ENCODE results near the gene TMEM223.
"Not testable (repeated sequence)": the region's sequence is repeated elsewhere in the genome, so short reads cannot be mapped to it uniquely, and the experiment has no call there.

Gene TMEM223, protein sequence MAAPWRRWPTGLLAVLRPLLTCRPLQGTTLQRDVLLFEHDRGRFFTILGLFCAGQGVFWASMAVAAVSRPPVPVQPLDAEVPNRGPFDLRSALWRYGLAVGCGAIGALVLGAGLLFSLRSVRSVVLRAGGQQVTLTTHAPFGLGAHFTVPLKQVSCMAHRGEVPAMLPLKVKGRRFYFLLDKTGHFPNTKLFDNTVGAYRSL

DNA sequence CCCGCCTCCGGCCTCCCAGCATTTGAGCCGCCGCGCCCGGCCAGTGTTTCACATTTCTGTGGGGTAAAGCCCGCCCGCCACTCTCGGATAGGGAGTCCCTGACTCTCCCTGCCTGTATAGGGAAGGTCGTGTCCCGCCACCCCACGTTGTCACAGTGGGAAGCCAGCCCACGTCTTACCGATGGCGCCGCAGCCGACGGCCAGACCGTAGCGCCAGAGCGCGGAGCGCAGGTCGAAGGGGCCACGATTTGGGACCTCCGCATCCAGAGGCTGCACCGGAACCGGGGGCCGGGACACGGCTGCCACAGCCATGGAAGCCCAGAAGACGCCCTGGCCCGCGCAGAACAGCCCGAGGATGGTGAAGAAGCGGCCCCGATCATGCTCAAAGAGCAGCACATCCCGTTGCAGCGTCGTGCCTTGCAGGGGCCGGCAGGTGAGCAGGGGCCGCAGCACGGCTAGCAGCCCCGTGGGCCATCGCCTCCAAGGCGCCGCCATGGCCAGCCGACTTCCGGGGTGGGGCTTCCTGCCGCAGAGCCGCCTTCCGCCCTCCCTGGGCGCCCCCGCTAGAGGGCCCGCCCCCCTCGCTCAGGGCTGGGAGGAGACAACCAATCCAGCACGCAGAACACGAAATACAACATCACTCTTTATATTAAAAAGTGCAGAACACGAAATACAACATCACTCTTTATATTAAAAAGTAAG is at the start of gene TMEM223:
TMEM223 (minus strand) TSS at position 506 of the 701 bp plus-strand sequence; CDS start at position 494, 12 bp downstream.
- DNase-seq: peak; percentile 73

DNA sequence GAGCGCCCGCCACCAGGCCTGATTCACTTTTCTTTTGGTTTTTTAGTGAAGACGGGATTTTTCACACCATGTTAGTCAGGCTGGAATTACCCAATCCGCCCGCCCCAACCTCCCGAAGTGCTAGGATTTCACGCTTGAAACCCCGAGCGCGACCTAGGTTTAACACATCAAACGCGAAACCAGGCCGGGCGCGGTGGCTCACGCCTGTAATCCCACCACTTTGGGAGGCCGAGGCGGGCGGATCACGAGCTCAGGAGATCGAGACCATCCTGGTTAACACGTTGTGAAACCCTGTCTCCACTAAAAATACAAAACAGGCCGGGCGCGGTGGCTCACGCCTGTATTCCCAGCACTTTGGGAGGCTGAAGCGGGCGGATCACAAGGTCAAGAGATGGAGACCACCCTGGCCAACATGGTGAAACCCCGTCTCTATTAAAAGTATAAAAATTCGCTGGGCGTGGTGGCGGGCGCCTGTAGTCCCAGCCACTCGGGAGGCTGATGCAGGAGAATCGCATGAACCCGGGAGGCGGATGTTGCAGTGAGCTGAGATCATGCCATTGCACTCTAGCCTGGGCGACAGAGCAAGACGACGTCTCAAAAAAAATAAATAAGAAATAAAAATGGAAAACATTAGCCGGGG is 49.0 kb upstream of the TMEM223 start:
- DNase-seq: peak; percentile 85

DNA sequence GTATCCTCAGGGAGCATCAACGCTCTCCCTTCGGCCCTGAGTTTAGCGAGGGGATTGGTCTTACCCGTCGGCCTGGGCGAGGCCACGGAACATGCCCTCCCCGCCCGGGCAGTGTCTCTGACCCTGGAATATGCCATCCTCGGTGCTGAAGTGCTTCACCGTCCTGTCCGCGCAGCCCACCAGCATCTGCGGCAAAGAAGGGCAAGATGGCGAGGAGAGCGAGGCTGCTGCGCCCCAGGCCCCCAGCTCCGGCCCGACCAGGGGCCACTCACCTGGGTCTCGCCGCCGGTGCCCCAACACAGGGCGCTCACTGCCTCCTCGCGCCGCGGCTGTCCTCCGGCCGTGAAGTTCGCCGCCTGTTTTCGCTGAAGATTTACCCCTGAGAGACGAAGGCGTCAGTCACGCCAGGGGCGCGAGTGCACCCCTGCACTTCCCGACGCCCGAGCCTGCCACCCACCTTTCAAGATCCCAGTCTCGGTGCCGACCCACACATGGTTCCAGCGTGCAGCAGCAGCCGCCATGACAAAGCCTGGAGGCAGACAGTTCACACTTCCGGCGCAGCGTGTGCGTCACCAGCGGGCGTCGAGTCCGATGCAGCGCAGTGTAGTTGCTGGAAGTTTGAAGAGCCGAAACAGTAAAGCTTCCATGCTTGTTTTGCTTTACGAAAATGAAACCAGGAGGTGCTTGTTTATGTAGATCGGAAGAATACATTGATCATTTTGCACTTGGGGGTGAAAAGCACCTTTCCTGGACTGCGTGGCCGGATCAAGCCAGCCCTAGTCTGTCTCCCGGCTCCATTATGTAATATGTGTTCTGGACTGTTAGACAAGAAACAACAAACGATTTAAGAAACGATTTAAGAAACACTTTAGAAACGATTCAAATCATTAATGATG is 47.5 kb upstream of the TMEM223 start, which contains the start of gene WDR74:
WDR74 (minus strand) TSS at position 541 of the 896 bp plus-strand sequence; CDS start at position 521, 20 bp downstream.
- peak; percentile 89 for DNase-seq

DNA sequence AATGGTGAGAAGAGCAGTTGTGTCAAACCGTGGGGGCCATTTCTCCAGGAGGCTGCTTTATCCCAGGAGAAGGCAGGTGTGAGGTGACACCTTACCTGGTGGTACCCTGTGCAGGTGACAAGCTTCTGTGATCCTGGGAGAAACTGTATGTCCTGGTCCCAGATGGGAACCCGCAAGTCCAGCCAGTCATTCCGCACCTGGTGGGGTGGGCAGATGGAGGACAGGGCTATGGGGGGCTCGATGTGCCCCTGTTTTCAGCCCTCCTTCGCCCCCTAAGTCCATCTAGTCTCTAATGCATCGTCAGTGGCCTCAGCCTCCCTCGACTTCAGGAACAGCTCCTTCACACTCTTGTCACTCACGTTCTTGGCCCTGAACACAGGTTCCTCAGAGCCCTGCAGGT is 43.5 kb upstream of the TMEM223 start:
- DNase-seq: no peak

DNA sequence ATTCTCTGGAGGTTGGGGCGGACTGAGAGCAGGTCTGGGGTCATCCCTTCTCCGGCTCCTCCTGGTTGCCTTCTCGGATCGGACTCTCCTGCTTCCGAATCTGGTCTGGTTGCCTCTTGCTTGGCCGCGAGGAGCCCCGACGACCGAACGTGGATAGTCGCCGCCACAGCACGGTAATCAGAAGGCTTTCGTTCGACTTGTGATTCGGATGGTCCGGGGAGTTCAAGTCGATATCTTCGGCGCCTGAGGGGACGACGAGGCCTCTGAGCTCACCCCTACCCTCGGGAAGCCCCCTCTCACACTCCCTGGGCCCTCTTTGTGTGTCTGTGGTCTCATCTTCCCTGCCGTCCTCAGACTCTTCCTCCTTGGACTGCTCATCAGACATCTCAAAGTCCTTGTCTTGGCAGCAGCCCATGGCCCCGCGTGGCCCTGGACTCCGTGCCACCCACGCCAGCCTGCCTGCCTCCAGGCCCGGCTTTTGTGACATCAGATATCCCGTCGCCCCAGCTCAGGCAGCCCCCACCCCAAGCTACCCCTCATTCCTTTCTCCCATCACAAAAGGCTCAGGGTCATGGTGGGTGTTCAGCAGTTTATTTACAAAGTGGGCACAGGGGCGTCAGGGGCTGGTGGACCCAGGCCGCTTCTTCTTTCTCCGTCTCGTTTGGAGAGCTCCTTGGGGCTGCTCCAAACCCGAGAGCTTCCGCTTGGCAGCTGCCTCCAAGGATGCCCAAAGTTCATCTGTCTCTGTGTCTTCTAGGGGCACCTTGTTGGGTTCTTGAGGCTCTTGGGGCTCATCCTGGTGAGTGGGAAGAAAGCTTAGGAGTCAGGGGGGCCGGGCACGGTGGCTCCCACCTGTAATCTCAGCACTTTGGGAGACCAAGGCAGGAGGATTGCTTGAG is 40.8 kb upstream of the TMEM223 start, which contains the start of gene TEX54:
TEX54 (minus strand) TSS at position 506 of the 899 bp plus-strand sequence.
- no peak for DNase-seq

DNA sequence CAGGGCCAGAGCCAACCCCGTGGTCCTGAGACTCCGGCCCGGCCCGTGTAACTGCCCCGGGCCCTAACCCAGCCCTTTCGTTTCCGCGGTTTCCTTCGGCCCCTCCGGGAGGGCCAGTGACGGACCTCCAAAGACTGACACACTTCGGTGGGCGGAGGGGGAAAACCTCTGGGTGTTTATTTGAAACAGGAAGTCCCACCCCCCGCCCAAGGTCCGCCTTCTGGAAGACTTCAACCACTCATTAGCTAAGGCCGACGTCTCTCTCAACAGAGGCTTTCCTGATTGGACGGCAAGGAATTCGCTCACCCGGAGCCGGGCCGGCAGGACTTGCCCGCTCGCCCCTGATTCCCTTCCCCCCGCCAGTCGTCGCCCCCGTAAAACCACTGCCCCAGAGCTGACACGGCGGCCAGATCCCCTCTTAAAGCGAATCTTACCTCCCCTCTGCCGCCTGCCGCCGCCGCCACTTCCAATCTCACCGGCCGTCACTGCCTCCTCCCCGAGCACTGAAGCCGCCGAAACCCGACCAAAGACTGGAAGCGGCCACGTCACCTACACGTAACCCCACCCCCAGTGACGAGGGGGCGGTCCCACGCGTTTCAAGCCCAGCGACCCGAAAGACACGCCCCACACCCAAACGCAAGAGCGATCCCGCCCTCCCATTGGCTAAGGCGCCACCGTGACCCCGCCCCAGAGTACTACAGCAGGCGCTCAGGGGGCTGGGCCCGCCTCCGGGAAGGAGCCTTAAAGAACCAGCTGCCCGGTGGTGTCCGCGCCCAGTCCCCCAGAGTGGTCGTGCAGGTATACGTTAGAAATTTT is 39.9 kb upstream of the TMEM223 start, which contains the start of gene STX5:
STX5 (minus strand) TSS at position 532 of the 816 bp plus-strand sequence. CDS start 808 bp downstream, outside the sequence.
- peak; percentile 98 for DNase-seq

DNA sequence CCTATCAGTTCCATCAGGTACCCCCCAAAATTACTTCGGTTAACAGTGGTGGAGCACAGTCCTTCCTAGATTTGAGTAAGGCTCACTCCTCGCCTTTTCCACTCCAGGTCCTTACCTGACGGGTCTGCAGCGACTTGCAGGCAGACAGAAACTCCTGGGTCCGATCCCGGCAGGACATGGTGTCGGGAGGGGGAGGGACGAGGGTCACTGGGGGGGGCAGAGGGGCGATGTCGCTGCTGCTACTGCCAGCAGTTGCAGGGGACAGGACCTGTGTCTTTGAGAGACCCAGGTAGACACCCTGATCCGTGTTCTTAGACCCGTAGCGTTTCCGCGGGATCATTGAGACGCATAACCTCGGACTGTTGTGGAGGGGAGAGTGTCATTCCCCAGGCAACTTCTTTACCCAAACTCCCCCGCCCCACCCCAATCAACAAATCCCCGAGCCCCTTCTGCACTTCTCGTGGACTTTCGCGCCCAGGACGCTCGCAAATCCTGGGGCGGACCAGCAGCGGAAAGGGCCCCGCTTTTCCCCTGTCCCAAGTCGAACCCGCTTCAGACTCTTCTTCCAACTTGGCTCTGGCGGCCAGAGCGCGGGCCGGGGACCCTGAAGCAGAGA is 39.2 kb upstream of the TMEM223 start:
- no peak for DNase-seq

DNA sequence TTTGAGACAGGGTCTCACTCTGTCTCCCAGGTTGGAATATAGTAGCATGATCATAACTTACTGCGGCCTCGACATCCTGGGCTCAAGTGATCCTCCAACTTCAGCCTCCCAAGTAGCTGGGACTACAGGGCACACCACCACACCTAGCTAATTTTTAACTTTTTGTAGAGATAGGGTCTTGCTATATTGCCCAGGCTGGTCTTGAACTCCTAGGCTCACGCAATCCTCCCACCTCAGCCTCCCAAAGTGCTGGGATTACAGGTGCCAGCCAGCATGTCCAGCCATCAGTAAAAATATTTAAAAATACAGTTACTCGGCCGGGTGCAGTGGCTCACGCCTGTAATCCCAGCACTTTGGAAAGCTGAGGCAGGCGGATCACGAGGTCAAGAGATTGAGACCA is 36.3 kb upstream of the TMEM223 start:
- DNase-seq: not testable (repeated sequence)

DNA sequence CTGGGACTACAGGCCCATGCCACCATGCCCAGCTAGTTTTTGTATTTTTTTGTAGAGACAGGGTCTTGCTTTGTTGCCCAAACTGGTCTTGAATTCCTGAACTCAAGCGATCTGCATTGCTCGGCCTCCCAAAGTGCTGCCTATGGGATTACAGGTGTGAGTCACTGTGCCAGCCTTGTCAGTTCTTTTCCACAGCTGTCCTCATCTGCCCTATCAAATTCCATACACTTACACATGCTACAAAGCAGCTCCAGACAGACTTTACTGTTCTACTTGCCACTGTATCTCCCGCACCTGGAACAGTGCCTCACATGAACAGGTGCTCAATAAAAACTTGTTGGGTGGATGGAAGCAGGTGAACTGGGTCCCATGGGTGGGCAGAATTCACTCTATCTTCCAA is 31.9 kb upstream of the TMEM223 start:
- no peak for DNase-seq

DNA sequence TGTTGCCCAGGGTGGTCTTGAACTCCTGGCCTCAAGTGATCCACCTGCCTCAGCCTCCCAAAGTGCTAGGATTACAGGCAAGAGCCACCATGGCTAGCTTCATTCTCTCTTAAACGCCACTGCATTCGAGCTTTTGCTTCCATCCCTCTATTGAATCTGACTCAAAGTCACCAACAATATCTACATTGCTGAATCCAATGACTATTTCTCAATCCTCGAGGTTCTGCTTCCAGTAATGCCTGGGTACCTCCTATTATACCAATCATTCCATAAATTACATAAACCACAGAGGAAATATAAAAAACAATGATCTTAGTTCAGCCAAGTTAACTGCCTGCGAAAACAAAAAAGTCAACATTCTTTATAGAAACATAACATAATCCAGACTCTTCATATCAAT is 25.3 kb upstream of the TMEM223 start:
- no peak for DNase-seq

DNA sequence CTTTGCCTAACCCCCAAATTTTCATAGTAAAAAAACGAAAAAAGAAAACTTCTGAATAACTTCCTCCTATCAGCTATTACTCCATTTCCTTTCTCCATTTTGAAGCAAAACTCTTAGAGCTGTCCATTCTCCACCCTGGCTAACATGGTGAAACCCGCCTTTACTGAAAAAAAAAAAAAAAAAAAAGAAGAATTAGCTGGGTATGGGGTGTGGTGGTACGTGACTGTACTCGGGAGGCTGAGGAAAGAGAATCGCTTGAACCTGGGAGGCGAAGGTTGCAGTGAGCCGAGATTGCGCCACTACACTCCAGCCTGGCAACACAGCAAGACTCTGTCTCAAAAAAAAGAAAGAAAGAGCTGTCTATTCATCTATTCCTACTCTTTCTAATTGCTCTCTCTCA is 24.8 kb upstream of the TMEM223 start:
- DNase-seq: no peak

DNA sequence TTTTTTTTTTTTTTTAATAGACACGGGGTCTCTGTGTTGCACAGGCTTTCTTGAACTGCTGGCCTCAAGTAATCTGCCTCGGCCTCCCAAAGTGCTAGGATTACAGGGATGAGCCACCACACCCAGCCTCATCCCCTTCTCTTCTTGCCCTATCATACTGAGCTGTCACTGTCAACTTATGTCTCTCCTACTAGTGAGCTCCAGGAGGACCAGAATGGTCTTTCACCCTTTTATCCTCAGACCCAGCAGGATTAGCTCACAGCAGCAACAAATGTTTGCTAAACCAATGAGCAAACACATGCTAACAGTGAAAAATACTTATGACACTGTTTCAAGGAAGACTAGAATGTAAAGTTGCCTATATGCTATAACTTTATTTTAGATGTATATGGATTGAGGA is 19.9 kb upstream of the TMEM223 start:
- no peak for DNase-seq

DNA sequence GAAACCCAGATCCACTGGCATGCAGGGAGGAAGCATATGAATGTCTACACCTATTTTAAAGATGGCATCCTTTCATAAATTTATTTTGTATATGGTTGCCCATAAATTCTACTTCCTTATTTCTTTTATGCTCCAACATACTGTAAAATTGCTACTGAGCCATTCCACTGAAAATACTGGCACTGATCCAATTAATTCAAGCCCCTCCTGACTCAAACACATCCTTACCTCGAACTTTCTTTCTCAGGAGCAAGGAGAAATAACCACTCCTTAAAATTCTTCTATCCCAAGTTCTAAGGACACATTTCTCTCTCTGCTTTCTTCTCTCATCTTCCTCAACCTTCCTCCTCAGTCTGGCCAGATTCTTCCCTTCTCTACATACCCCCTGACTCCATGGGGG is 18.9 kb upstream of the TMEM223 start:
- DNase-seq: no peak

DNA sequence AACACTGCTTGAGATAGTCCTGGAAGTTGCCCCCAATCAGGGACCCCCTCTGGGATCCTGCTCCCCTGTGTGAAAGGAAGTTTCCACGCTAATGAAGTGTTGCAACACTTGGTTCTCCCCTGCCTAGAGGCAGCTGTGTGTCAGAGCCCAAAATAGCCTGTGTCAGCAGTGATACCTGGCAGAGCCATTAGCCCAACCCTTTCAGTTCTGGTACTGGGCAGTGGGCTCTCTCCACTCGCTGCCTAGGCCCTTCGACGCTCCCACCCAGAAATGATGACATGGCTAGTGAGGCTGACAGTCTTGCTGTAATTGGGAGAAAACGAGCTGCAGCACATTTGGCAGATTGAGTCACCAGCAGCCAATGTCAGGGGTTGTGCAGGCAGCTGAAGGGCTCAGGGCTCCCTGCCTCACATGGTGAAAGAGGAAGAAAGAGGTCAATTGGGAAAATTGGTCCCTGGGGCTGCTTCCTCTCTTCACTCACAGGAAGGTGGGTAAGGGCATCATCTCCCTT is 14.9 kb upstream of the TMEM223 start:
- DNase-seq: no peak

DNA sequence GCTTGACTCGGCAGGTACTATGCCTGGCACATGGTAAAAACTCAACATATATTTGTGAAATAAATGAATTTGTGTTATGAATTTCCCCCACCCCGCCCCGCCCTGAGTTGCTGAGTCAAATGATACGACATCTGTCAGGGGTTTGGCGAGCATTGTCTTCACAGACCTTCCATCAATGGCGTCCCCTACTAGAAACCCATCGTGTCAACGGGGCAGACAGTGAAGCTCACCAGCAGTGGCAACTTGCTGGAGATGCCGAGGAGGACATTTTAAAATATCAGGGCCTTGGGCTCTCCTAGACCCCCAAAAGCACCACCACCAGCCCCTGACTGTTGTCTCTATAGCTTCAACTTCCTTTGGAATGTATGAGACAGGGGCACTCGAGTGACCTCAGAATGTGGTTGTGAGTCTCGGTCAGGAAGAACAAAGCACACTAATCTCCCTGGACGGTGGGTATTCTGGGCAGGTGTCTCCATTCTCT is 14.2 kb upstream of the TMEM223 start:
- no peak for DNase-seq

DNA sequence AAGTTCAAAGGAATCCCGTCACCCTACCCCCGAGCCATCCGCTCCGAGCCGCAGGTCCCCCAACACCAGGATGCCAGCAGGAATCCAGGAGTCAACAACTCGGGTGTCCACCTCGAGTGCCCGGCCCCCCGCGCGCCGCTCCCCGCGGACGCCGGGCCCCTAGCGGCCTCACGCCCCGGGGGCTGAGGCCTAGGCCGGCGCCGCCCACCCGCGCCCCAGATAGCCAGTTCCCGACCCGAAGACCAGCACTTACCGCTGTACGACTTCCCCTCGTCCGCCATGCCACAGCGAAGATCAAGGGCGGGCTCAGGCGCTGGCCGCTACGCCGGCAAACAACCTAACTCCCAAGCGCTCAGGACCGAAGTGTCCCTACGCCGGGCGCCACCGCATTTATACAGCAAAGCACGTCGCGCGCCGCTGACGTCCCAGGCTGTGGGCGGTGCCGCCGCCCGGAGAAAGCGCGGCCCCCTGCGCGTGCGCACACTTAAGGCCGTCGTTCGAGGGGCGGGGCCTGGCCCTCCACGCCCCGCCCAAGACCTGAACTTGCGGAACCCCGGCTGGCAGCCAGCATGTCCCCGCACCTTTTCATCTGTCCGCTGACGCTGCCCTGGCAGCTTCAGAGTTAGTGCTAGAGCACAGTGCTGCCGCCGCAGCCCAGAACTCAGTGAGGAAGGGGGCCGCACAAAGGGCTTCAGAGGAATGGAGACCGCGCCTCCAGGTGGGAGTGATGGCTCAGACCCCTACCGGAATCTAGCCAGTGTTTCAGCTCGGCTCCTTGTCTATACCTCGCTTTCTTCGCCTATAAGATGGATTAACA is 13.5 kb upstream of the TMEM223 start, which contains the start of gene NXF1:
NXF1 (minus strand) TSS at position 365 of the 817 bp plus-strand sequence; CDS start at position 281, 84 bp downstream.
- DNase-seq: peak; percentile 92

DNA sequence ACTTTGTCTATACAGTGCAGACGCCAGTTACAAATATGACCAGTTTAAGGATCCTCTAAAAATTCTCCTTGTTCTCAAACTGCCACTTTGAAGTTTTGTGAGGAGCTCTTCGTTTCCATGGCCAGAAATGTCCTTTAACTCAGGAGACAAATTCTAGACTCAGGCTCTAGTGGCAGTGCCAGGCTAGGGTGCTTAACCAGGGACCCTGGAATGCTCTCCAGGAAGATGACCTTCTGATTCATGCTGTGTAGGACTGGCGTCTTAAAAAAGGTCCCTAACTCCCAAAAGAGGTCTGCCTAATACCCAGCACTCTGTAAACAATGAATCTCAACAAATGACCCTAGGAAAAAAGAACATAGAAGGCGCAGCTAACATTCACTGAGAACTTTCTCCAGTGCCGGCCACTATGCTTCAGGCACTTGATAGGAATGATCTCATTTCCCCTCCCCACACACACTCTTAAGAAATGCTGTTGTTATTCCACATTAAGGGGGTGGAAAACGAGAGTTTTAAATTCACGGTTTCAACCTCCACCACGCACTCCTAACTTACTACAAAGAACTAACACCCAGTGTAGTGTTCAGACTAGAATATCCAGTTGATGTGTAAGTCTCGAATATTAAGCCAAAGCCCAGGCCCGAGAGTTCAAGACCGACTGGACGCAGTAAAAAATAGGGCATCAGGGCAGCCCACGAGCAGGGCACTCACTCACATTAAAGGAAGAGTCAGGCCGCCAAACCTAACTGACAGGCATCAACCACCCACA is 12.7 kb upstream of the TMEM223 start:
- peak; percentile 19 for DNase-seq

DNA sequence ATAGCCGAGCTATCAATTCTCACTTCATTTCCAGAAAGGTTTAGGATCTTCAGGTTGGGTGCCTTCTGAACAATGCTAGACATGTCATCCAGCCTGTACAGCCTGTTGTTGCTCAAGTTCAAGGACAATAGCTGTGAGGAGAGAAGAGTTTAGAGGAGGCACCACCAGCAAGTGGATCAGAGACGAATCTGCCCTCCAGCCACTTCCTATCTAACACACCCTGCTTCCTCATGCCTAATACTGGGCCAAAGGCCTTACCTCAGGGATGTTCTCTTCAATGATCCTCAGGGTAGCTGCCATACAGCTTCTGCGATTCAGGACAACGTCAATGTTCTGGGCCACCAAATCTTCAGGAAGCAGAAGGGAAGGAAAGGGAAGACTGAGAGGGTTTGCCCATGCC is 9.3 kb upstream of the TMEM223 start:
- no peak for DNase-seq

Data from fibroblast of skin of right quadriceps (primary cell).